Thyroid gland (tissue), 4 donors: ENCODE data around the gene NPFF. TPM values are rescaled to one million over a fixed set of nuclear protein-coding genes. Genes with fewer than 3 reads are reported as not detected.

Experiments used
- DNase-seq, 2 donors: peaks; one replicate each; pipeline ENCODE4 v3.0.0-alpha.2; 2019
- H3K27ac ChIP-seq, 3 donors: fragments of 200-600 bp; sonication (generic); 1 replicate in 2 of 3; 2 replicates in 1 of 3; pipeline ENCODE4 v1.5.1; 2016 to 2019; ENCODE audit warnings: mild to moderate bottlenecking in 1 of 3, moderate library complexity in 1 of 3
- H3K27me3 ChIP-seq: fragments of 200-600 bp; sonication (generic); one replicate; pipeline ENCODE4 v1.5.1; 2019
- H3K36me3 ChIP-seq, 2 donors: fragments of 200-600 bp; sonication (generic); one replicate each; pipeline ENCODE4 v1.5.1; 2016 to 2019
- H3K4me1 ChIP-seq, 2 donors: fragments of 200-600 bp; sonication (generic); one replicate each; pipeline ENCODE4 v1.5.1; 2017 to 2019
- H3K4me3 ChIP-seq, 3 donors: fragments of 200-600 bp; sonication (generic); replicated peaks in 1 of 3; 1 replicate in 2 of 3; 2 replicates in 1 of 3; pipeline ENCODE4 v1.5.1; 2016; ENCODE audit warnings: mild to moderate bottlenecking in 1 of 3
- H3K9me3 ChIP-seq: fragments of 200-600 bp; sonication (generic); one replicate; pipeline ENCODE4 v1.5.1; 2017
- CTCF ChIP-seq, 6 experiments: fragments of 200-600 bp in 3 of 6; fragments of 450-650 bp in 3 of 6; sonication (generic) in 3 of 6; IDR thresholded peaks; one replicate each; pipeline ENCODE4 v1.5.1; 2016 to 2019; ENCODE audit warnings: antibody characterized with exemption in 6 of 6, mild to moderate bottlenecking in 2 of 6, inconsistent platforms in 1 of 6, moderate library complexity in 1 of 6
- POLR2A ChIP-seq, 2 donors: fragments of 450-650 bp; IDR thresholded peaks; one replicate each; pipeline ENCODE4 v1.6.1; 2017; ENCODE audit warnings: antibody characterized with exemption in 2 of 2, mild to moderate bottlenecking in 2 of 2, moderate library complexity in 1 of 2
- WGBS, 2 donors: methylation state at CpG; one replicate each; pipeline ENCODE4 v1.1.5; 2017; 5-methylcytosine and 5-hydroxymethylcytosine counted together
- intact Hi-C: fragments of 100-400 bp; cut with DNase I; formaldehyde crosslinking; loops from one replicate; pipeline ENCODE4 v1.15.1; 2023
- total RNA-seq, 4 donors: library from RNA; depleted of rRNA; stranded (reverse); fragments of >200 nt; gene quantifications; one replicate each; pipeline ENCODE4 v1.2.3, GENCODE V29; 2016

The NPFF gene
- total RNA-seq, 4 donors from 2014 or later = not detected

DNA sequence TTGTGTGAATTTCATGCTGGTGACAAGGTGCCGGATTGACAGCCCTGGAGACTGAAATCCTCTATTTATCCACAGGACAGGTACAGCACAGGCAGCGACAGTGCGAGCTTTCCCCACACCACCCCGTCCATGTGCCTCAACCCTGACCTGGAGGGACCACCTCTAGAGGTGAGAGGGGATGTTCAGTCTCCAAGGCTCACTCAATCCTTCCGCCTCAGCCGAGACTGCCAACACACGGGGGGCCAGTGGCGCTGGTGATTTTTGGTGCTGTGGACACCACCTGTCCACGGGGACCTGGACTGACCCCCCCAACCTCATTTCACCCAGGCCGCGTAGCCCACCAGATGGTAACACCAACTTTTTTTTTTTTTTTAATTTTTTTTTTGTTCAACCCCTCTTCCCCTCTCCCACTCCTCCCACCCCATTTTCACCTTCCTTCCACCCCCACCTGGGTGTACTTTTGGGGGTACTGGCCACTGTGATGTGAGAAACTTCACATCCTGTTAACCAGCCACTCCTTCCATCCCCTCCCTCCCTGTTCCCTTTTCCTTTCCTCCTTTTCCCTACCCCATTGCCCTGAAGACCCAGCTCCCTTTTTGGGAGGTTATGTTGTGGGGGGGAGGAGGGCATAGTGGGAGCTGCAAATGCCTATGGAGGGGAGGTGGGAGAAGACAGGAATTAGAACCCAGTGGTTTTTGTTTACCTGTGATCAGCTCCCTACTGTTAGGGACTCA lies 42.4 kb downstream of the NPFF start:
- intact Hi-C loops = no loop called here
- TF ChIP-seq CTCF (IDR thresholded peaks at IDR 0.05) = no peak
- H3K36me3 ChIP-seq = peaks cover 100% of the 10 kb centered on the region in 2 donors
- no peak for DNase-seq
- H3K27ac ChIP-seq = no peak overlapping the region
- H3K9me3 ChIP-seq = no peaks in the 10 kb centered on the region
- no peak overlapping the region for H3K4me3 ChIP-seq
- no peaks in the 10 kb centered on the region for H3K27me3 ChIP-seq
- 88 to 89% methylated on average over 11 of the region's 11 CpGs for whole genome bisulfite sequencing, 2 donors
- no peaks in the 10 kb centered on the region for H3K4me1 ChIP-seq

DNA sequence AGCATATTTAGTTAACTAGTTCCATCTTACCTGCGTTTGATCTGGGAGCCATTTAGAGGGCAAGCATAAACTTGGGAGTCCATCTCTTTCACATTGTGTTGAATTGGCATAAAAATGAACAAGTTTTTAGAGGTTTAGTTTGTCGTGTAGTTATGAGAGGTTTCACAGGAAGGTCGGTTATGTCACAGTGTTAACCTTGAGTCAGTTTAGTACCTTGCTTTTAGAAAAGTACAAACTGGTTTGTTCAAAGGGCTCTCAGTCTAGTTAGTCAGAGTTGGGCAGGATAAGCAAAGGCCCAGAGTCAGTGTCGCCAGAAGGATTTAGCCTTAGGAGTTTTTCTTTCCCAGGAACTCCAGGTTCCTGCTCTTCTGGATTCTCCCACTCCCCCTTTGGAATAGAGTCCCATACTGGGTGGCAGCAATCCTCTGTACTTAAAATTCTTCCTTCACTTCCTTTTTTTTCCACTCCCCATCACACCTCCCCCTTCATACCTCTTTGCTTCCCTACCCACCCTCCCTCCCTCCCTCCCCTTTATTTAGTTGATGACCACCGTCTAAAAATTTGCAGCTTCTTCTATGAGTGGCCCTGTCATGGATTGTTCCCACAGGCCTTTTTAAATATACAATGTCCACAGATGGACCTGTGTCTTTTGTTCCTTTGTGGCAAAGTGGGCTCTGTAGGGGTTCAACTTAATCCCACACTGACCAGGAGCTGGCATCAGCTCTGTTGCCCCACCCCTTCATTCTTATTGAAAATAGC lies 43.3 kb downstream of the NPFF start:
- Histone ChIP-seq H3K4me3 (no peak overlapping the region), H3K4me1 (no peaks in the 10 kb centered on the region), H3K27ac (no peak overlapping the region), H3K27me3 (no peaks in the 10 kb centered on the region), H3K36me3 (peaks cover 100% of the 10 kb centered on the region in 2 donors), H3K9me3 (no peaks in the 10 kb centered on the region)
- no peak for DNase-seq
- 68 to 69% methylated on average over 5 of the region's 5 CpGs for WGBS, 2 donors
- TF ChIP-seq POLR2A (IDR thresholded peaks at IDR 0.05) = no peak
- no peak for TF ChIP-seq CTCF (IDR thresholded peaks at IDR 0.05)
- intact Hi-C loops = no loop called here

DNA sequence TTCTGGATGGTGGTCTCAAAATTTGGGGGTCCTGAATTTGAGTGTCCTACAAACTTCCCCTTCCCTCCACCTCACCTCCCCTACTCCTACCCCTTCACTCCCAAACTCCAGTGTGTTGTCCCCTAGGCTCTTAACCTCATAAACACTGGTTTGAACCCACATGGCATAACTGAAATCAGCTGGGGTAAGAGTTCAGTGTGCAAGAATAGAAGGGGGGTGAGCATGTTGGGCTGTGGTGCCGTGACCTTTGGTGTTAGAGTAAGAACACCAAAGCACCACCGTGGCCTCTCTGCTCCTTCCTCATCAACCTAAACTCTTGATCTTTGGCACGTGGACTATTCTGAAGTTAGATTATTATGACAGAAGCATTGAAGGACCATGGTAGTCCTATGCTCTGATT lies 44.3 kb downstream of the NPFF start:
- TF ChIP-seq CTCF (IDR thresholded peaks at IDR 0.05) (no peak), POLR2A (IDR thresholded peaks at IDR 0.05) (no peak)
- 79 to 83% methylated on average over 3 of the region's 3 CpGs for WGBS, 2 donors
- Histone ChIP-seq H3K4me3 (no peak overlapping the region), H3K27ac (no peak overlapping the region), H3K36me3 (peaks cover 100% of the 10 kb centered on the region in 2 donors), H3K27me3 (no peaks in the 10 kb centered on the region), H3K9me3 (no peaks in the 10 kb centered on the region), H3K4me1 (no peaks in the 10 kb centered on the region)
- DNase-seq = no peak
- intact Hi-C loops = no loop called here

GRCh38 chr12:53461591-53461990 lies 45.7 kb downstream of the NPFF start:
- Histone ChIP-seq H3K4me3 (no peak overlapping the region), H3K27me3 (no peaks in the 10 kb centered on the region), H3K9me3 (no peaks in the 10 kb centered on the region), H3K36me3 (peaks cover 95 to 100% of the 10 kb centered on the region in 2 donors), H3K4me1 (no peaks in the 10 kb centered on the region), H3K27ac (no peak overlapping the region)
- intact Hi-C loops = no loop called here
- DNase-seq = no peak
- no peak for TF ChIP-seq CTCF (IDR thresholded peaks at IDR 0.05)
- no peak for TF ChIP-seq POLR2A (IDR thresholded peaks at IDR 0.05)
- WGBS, 2 donors = 90 to 92% methylated on average over 8 of the region's 8 CpGs

- Histone ChIP-seq H3K4me1 (no peaks in the 10 kb centered on the region), H3K27me3 (no peaks in the 10 kb centered on the region)
- intact Hi-C loops = no loop called here
Observed at GRCh38 chr12:53461059-53461458, 46.2 kb downstream of the NPFF start.

More at GRCh38 chr12:53461059-53461458, 46.2 kb downstream of the NPFF start:
- no peak overlapping the region for H3K27ac ChIP-seq
- WGBS, 2 donors = 87 to 89% methylated on average over 3 of the region's 3 CpGs
- no peak for DNase-seq
- H3K4me3 ChIP-seq = no peak overlapping the region
- H3K36me3 ChIP-seq = peaks cover 95 to 100% of the 10 kb centered on the region in 2 donors
- H3K9me3 ChIP-seq = no peaks in the 10 kb centered on the region
- no peak for TF ChIP-seq POLR2A (IDR thresholded peaks at IDR 0.05)
- TF ChIP-seq CTCF (IDR thresholded peaks at IDR 0.05) = no peak
